Endothelial cell of umbilical vein (primary cell): ENCODE results near the gene PRKG1.

ENCODE experiments used
- CTCF ChIP-seq, 2 donors: IDR thresholded peaks; 1 replicate in 1 of 2; 2 replicates in 1 of 2; pipeline ENCODE4 v1.5.1; 2011; ENCODE audit warnings: low read length in 2 of 2, mild to moderate bottlenecking in 2 of 2, moderate library complexity in 2 of 2, control low read depth in 1 of 2, inconsistent platforms in 1 of 2, low read depth in 1 of 2; ENCODE audit not compliant: insufficient read depth in 1 of 2; ENCODE audit errors: extremely low read depth in 1 of 2
- EZH2 ChIP-seq: IDR thresholded peaks from 2 replicates; pipeline ENCODE4 v1.6.1; 2012; ENCODE audit warnings: borderline replicate concordance, low read depth, mild to moderate bottlenecking, moderate library complexity, low read length, inconsistent platforms; ENCODE audit not compliant: severe bottlenecking
- FOS ChIP-seq: IDR thresholded peaks from 2 replicates; pipeline ENCODE4 v1.6.1; 2011; ENCODE audit warnings: mild to moderate bottlenecking, low read length, moderate library complexity, borderline replicate concordance; ENCODE audit not compliant: insufficient read depth
- MAX ChIP-seq: IDR thresholded peaks from 2 replicates; pipeline ENCODE4 v1.6.1; 2011; ENCODE audit not compliant: insufficient read depth, insufficient read length
- POLR2A ChIP-seq: IDR thresholded peaks from 2 replicates; pipeline ENCODE4 v1.6.1; 2012; ENCODE audit warnings: low read depth, mild to moderate bottlenecking, control low read depth, low read length
- POLR2AphosphoS5 ChIP-seq: IDR thresholded peaks from 2 replicates; pipeline ENCODE4 v1.6.1; 2012; ENCODE audit warnings: low read depth, mild to moderate bottlenecking, control low read depth, low read length, moderate library complexity; ENCODE audit not compliant: insufficient read depth

DNA sequence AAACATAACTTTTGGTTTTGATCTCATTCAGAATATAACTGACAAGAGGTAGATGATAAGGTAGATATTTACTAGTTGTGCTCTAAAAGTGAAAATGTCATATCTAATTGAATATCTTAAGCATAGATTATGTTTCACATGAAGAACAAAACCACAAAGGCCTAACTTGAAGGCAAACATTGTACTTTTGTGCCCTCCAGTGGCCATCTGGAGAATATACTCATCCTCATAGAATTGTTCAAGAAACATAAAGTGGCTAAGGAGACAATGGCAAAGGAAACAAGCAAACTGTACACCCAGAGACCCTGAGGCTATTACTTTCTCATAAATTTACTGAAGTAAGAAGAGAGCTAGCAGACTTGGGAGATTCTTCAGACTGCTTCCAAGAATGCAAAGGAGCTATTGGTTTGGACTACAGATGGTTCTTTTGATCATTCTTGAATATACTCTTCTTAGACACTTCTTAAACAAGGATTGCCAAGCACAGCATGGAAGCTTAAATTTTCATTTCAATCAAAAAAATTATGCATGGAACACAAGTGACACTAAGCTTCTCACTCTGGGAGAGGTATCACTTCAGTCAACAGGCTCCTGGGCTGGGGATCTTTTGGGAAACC, 1141.6 kb downstream of the PRKG1 start:
- no peak for TF ChIP-seq POLR2AphosphoS5
- TF ChIP-seq CTCF (IDR thresholded peaks at IDR 0.05; ENCODE audit: extremely low read depth in 1 of 2, insufficient read depth in 1 of 2, low read depth in 1 of 2, low read length in 2 of 2), result peak; percentile 51 to 57
- TF ChIP-seq POLR2A, result no peak
- TF ChIP-seq EZH2, result no peak
- TF ChIP-seq MAX, result no peak
- no peak for TF ChIP-seq FOS
